ENCODE results near the gene FNDC3A. TPM values are rescaled to one million over a fixed set of nuclear protein-coding genes. Genes with fewer than 3 reads are reported as not detected.
"Not testable (repeated sequence)": the region's sequence is repeated elsewhere in the genome, so short reads cannot be mapped to it uniquely, and the experiment has no call there.

FNDC3A gene
- polyA plus RNA-seq, 1 donor: 33.6 TPM

- DNase-seq (ENCODE audit: low read depth): no peak
Measured at GRCh38 chr13:49044008-49044407, 68.3 kb downstream of the FNDC3A start.

GRCh38 chr13:49044836-49045235 lies 69.1 kb downstream of the FNDC3A start:
- DNase-seq (ENCODE audit: low read depth): no peak

GRCh38 chr13:49046002-49046401 lies 70.3 kb downstream of the FNDC3A start:
- DNase-seq (ENCODE audit: low read depth): no peak

GRCh38 chr13:49046519-49046918 lies 70.8 kb downstream of the FNDC3A start:
- no peak for DNase-seq (ENCODE audit: low read depth)

GRCh38 chr13:49052813-49053212 lies 77.1 kb downstream of the FNDC3A start:
- no peak for DNase-seq (ENCODE audit: low read depth)

GRCh38 chr13:49053215-49053614 lies 77.5 kb downstream of the FNDC3A start:
- DNase-seq (ENCODE audit: low read depth): no peak

GRCh38 chr13:49053906-49054305 lies 78.2 kb downstream of the FNDC3A start:
- no peak for DNase-seq (ENCODE audit: low read depth)

- DNase-seq (ENCODE audit: low read depth): no peak
Measured at GRCh38 chr13:49055021-49055420, 79.3 kb downstream of the FNDC3A start.

- DNase-seq (ENCODE audit: low read depth): no peak
Measured at GRCh38 chr13:49057176-49057575, 81.5 kb downstream of the FNDC3A start.

- no peak for DNase-seq (ENCODE audit: low read depth)
Measured at GRCh38 chr13:49058761-49059160, 83.0 kb downstream of the FNDC3A start.

- DNase-seq (ENCODE audit: low read depth): no peak
Measured at GRCh38 chr13:49060678-49061387, 85.1 kb downstream of the FNDC3A start.

- not testable (repeated sequence) for DNase-seq (ENCODE audit: low read depth)
Measured at GRCh38 chr13:49061388-49061752, 85.7 kb downstream of the FNDC3A start.

- DNase-seq (ENCODE audit: low read depth): no peak
Measured at GRCh38 chr13:49062297-49062896, 86.7 kb downstream of the FNDC3A start.

- DNase-seq (ENCODE audit: low read depth): peak; percentile 28
Measured at GRCh38 chr13:49063011-49063410, 87.3 kb downstream of the FNDC3A start.

- DNase-seq (ENCODE audit: low read depth): no peak
Measured at GRCh38 chr13:49063497-49063896, 87.8 kb downstream of the FNDC3A start.

GRCh38 chr13:49064476-49064875 lies 88.8 kb downstream of the FNDC3A start:
- DNase-seq (ENCODE audit: low read depth): no peak

- DNase-seq (ENCODE audit: low read depth): no peak
Measured at GRCh38 chr13:49066856-49067255, 91.1 kb downstream of the FNDC3A start.

GRCh38 chr13:49068498-49068897 lies 92.8 kb downstream of the FNDC3A start:
- not testable (repeated sequence) for DNase-seq (ENCODE audit: low read depth)

- DNase-seq (ENCODE audit: low read depth): not testable (repeated sequence)
Measured at GRCh38 chr13:49070021-49070420, 94.3 kb downstream of the FNDC3A start.

- no peak for DNase-seq (ENCODE audit: low read depth)
Measured at GRCh38 chr13:49071341-49071937, 95.7 kb downstream of the FNDC3A start.

GRCh38 chr13:49082653-49083536 lies 107.2 kb downstream of the FNDC3A start:
- no peak for DNase-seq (ENCODE audit: low read depth)

GRCh38 chr13:49084961-49085360 lies 109.2 kb downstream of the FNDC3A start:
- no peak for DNase-seq (ENCODE audit: low read depth)
